ENCODE data around the gene TNPO3.

Gene TNPO3

GRCh38 chr7:128931190-128931798 is 123.6 kb downstream of the TNPO3 start:
- H3K9me3 ChIP-seq (ENCODE audit: control insufficient read depth in 2 of 2, low read length in 2 of 2) = no peaks in the 10 kb centered on the region
- no peak overlapping the region for H3K4me3 ChIP-seq (ENCODE audit: low read length in 2 of 2)
- no peaks in the 10 kb centered on the region for H3K36me3 ChIP-seq (ENCODE audit: control insufficient read depth in 2 of 2, insufficient read depth in 2 of 2, low read length in 2 of 2)
- H3K4me1 ChIP-seq (ENCODE audit: control insufficient read depth, insufficient read depth, low read length) = no peaks in the 10 kb centered on the region
- no peak overlapping the region for H3K27ac ChIP-seq (ENCODE audit: low read length)
- H3K9ac ChIP-seq (ENCODE audit: low read length in 2 of 2) = no peak overlapping the region
- peaks cover 16 to 24% of the 10 kb centered on the region in 2 donors for H3K27me3 ChIP-seq (ENCODE audit: control insufficient read depth in 1 of 2, insufficient read depth in 2 of 2, low read length in 2 of 2)

- no peak overlapping the region for H3K4me3 ChIP-seq (ENCODE audit: low read length in 2 of 2)
- H3K9ac ChIP-seq (ENCODE audit: low read length in 2 of 2) = no peak overlapping the region
- H3K27me3 ChIP-seq (ENCODE audit: control insufficient read depth in 1 of 2, insufficient read depth in 2 of 2, low read length in 2 of 2) = peaks cover 11 to 23% of the 10 kb centered on the region in 2 donors
- no peak overlapping the region for H3K27ac ChIP-seq (ENCODE audit: low read length)
- H3K36me3 ChIP-seq (ENCODE audit: control insufficient read depth in 2 of 2, insufficient read depth in 2 of 2, low read length in 2 of 2) = no peaks in the 10 kb centered on the region
- no peaks in the 10 kb centered on the region for H3K4me1 ChIP-seq (ENCODE audit: control insufficient read depth, insufficient read depth, low read length)
- H3K9me3 ChIP-seq (ENCODE audit: control insufficient read depth in 2 of 2, low read length in 2 of 2) = no peaks in the 10 kb centered on the region
These were observed 125.8 kb downstream of the TNPO3 start for GRCh38 chr7:128928882-128929788.

- Histone ChIP-seq H3K9me3 (ENCODE audit: control insufficient read depth in 2 of 2, low read length in 2 of 2) (no peaks in the 10 kb centered on the region), H3K27ac (ENCODE audit: low read length) (no peak overlapping the region), H3K36me3 (ENCODE audit: control insufficient read depth in 2 of 2, insufficient read depth in 2 of 2, low read length in 2 of 2) (no peaks in the 10 kb centered on the region), H3K27me3 (ENCODE audit: control insufficient read depth in 1 of 2, insufficient read depth in 2 of 2, low read length in 2 of 2) (peaks cover 11 to 22% of the 10 kb centered on the region in 2 donors), H3K4me3 (ENCODE audit: low read length in 2 of 2) (no peak overlapping the region), H3K9ac (ENCODE audit: low read length in 2 of 2) (no peak overlapping the region), H3K4me1 (ENCODE audit: control insufficient read depth, insufficient read depth, low read length) (no peaks in the 10 kb centered on the region)
These were observed 126.6 kb downstream of the TNPO3 start for GRCh38 chr7:128928159-128928813.

- Histone ChIP-seq H3K27me3 (ENCODE audit: control insufficient read depth in 1 of 2, insufficient read depth in 2 of 2, low read length in 2 of 2) (peaks cover 3 to 14% of the 10 kb centered on the region in 2 donors), H3K9ac (ENCODE audit: low read length in 2 of 2) (no peak overlapping the region), H3K27ac (ENCODE audit: low read length) (no peak overlapping the region), H3K4me3 (ENCODE audit: low read length in 2 of 2) (no peak overlapping the region), H3K4me1 (ENCODE audit: control insufficient read depth, insufficient read depth, low read length) (no peaks in the 10 kb centered on the region), H3K36me3 (ENCODE audit: control insufficient read depth in 2 of 2, insufficient read depth in 2 of 2, low read length in 2 of 2) (no peaks in the 10 kb centered on the region), H3K9me3 (ENCODE audit: control insufficient read depth in 2 of 2, low read length in 2 of 2) (no peaks in the 10 kb centered on the region)
These were observed 130.0 kb downstream of the TNPO3 start for GRCh38 chr7:128924707-128925588.

- H3K9me3 ChIP-seq (ENCODE audit: control insufficient read depth in 2 of 2, low read length in 2 of 2) = no peaks in the 10 kb centered on the region
- no peak overlapping the region for H3K9ac ChIP-seq (ENCODE audit: low read length in 2 of 2)
- peaks cover 0 to 10% of the 10 kb centered on the region in 2 donors for H3K27me3 ChIP-seq (ENCODE audit: control insufficient read depth in 1 of 2, insufficient read depth in 2 of 2, low read length in 2 of 2)
- H3K36me3 ChIP-seq (ENCODE audit: control insufficient read depth in 2 of 2, insufficient read depth in 2 of 2, low read length in 2 of 2) = no peaks in the 10 kb centered on the region
- H3K4me1 ChIP-seq (ENCODE audit: control insufficient read depth, insufficient read depth, low read length) = no peaks in the 10 kb centered on the region
- no peak overlapping the region for H3K4me3 ChIP-seq (ENCODE audit: low read length in 2 of 2)
- no peak overlapping the region for H3K27ac ChIP-seq (ENCODE audit: low read length)
These were observed 131.5 kb downstream of the TNPO3 start for GRCh38 chr7:128923411-128923800.

GRCh38 chr7:128922496-128923410 is 132.2 kb downstream of the TNPO3 start:
- Histone ChIP-seq H3K27me3 (ENCODE audit: control insufficient read depth in 1 of 2, insufficient read depth in 2 of 2, low read length in 2 of 2) (peaks cover 0 to 7% of the 10 kb centered on the region in 2 donors), H3K36me3 (ENCODE audit: control insufficient read depth in 2 of 2, insufficient read depth in 2 of 2, low read length in 2 of 2) (no peaks in the 10 kb centered on the region), H3K27ac (ENCODE audit: low read length) (no peak overlapping the region), H3K4me1 (ENCODE audit: control insufficient read depth, insufficient read depth, low read length) (no peaks in the 10 kb centered on the region), H3K4me3 (ENCODE audit: low read length in 2 of 2) (no peak overlapping the region), H3K9ac (ENCODE audit: low read length in 2 of 2) (no peak overlapping the region), H3K9me3 (ENCODE audit: control insufficient read depth in 2 of 2, low read length in 2 of 2) (no peaks in the 10 kb centered on the region)

GRCh38 chr7:128921866-128922440 is 133.0 kb downstream of the TNPO3 start:
- Histone ChIP-seq H3K9me3 (ENCODE audit: control insufficient read depth in 2 of 2, low read length in 2 of 2) (no peaks in the 10 kb centered on the region), H3K4me1 (ENCODE audit: control insufficient read depth, insufficient read depth, low read length) (no peaks in the 10 kb centered on the region), H3K27me3 (ENCODE audit: control insufficient read depth in 1 of 2, insufficient read depth in 2 of 2, low read length in 2 of 2) (peaks cover 0 to 11% of the 10 kb centered on the region in 2 donors), H3K27ac (ENCODE audit: low read length) (no peak overlapping the region), H3K36me3 (ENCODE audit: control insufficient read depth in 2 of 2, insufficient read depth in 2 of 2, low read length in 2 of 2) (no peaks in the 10 kb centered on the region), H3K4me3 (ENCODE audit: low read length in 2 of 2) (no peak overlapping the region), H3K9ac (ENCODE audit: low read length in 2 of 2) (no peak overlapping the region)

- H3K9me3 ChIP-seq (ENCODE audit: control insufficient read depth in 2 of 2, low read length in 2 of 2) = no peaks in the 10 kb centered on the region
These were observed 133.9 kb downstream of the TNPO3 start for GRCh38 chr7:128920913-128921582.

More at GRCh38 chr7:128920913-128921582, 133.9 kb downstream of the TNPO3 start:
- peaks cover 8 to 12% of the 10 kb centered on the region in 2 donors for H3K27me3 ChIP-seq (ENCODE audit: control insufficient read depth in 1 of 2, insufficient read depth in 2 of 2, low read length in 2 of 2)
- H3K4me1 ChIP-seq (ENCODE audit: control insufficient read depth, insufficient read depth, low read length) = no peaks in the 10 kb centered on the region
- H3K27ac ChIP-seq (ENCODE audit: low read length) = no peak overlapping the region
- no peak overlapping the region for H3K9ac ChIP-seq (ENCODE audit: low read length in 2 of 2)
- no peak overlapping the region for H3K4me3 ChIP-seq (ENCODE audit: low read length in 2 of 2)
- H3K36me3 ChIP-seq (ENCODE audit: control insufficient read depth in 2 of 2, insufficient read depth in 2 of 2, low read length in 2 of 2) = no peaks in the 10 kb centered on the region

Measured in stomach smooth muscle (tissue), 2 donors.